C4-2B (cell line): ENCODE data around the gene SUMO3.

Experiments used
- CTCF ChIP-seq: fragments of 450-650 bp; conservative IDR thresholded peaks from 2 replicates; pipeline ENCODE4 v1.5.1; 2017; ENCODE audit warnings: mild to moderate bottlenecking
- ZFX ChIP-seq: fragments of 450-650 bp; IDR thresholded peaks from 2 replicates; pipeline ENCODE4 v1.6.1; 2017

GRCh38 chr21:44767834-44768831, 49.7 kb downstream of the SUMO3 start:
- TF ChIP-seq CTCF (no peak), ZFX (no peak)
